ENCODE data around the gene PPFIA4.
A peak's percentile ranks its signal among the peaks of the same experiment; 100 is the strongest.
"Not testable (repeated sequence)": the region's sequence is repeated elsewhere in the genome, so short reads cannot be mapped to it uniquely, and the experiment has no call there.

PPFIA4 gene

GRCh38 chr1:203026031-203026665 lies at the start of gene PPFIA4:
Gene PPFIA4, plus strand, starts transcription at chr1:203026491. Its CDS starts 12,518 bp downstream, at chr1:203039009.
- peak; percentile 78 to 79 for DNase-seq (ENCODE audit: low read depth in 2 of 2)

DNA sequence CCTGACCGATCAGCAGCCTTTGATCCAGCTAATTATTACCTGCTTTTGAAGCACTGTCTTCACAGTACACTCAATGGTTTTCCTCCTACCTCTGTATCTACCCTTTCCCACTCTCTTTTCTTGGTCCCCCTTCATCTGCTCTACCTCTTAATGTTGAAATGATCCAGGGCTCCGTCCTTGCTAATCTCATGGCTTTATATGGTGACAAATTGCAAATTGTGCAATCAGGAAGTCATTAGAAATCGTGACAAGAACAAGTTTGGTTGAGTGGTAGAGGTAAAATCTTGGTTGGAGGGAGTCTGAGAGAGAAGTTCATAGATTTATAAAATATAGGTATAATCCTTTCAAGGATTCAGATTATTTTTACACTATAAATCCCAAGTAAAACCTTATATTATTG lies 49.7 kb upstream of the PPFIA4 start:
- no peak for DNase-seq (ENCODE audit: low read depth in 2 of 2)

- DNase-seq (ENCODE audit: low read depth in 2 of 2), result no peak
Measured at GRCh38 chr1:202979459-202979858, 46.8 kb upstream of the PPFIA4 start.

GRCh38 chr1:202981939-202982338 lies 44.4 kb upstream of the PPFIA4 start:
- DNase-seq (ENCODE audit: low read depth in 2 of 2), result no peak

GRCh38 chr1:202982715-202983430 lies 43.4 kb upstream of the PPFIA4 start:
- DNase-seq (ENCODE audit: low read depth in 2 of 2), result no peak

- DNase-seq (ENCODE audit: low read depth in 2 of 2), result not testable (repeated sequence)
Measured at GRCh38 chr1:202986120-202986519, 40.2 kb upstream of the PPFIA4 start.

- DNase-seq (ENCODE audit: low read depth in 2 of 2), result no peak
Measured at GRCh38 chr1:202987255-202987654, 39.0 kb upstream of the PPFIA4 start.

DNA sequence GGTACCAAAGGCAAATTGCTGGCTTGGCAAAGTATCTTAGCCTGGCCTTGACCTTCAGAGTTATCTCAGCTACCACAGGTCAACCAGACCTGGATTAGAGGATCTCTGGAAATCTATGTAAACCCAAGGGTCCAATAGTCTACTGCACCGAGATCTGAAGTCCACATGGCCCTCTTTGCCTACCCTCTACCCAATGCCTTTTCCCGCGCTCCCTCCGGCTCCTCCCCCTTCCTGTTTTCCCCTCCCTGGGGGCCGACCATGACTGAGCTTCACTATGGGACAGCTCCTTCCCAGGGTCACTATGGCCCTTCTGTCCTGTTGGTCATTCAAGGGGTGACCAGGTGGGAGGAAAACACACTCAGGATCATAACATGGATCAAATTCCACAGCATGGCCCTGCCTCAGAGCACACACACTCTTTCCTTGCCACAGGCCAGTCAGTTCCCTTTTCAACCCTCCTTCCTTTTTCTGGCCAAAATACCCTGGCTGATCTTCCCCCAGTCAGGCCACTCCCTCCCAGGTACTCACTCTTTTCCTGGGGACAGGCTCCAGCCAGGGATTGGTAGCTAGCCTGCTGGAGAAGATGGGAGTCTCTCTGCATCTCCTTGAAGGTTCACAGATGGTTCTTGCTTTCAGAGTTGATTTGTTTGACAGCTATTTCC lies 38.2 kb upstream of the PPFIA4 start:
- no peak for DNase-seq (ENCODE audit: low read depth in 2 of 2)

DNA sequence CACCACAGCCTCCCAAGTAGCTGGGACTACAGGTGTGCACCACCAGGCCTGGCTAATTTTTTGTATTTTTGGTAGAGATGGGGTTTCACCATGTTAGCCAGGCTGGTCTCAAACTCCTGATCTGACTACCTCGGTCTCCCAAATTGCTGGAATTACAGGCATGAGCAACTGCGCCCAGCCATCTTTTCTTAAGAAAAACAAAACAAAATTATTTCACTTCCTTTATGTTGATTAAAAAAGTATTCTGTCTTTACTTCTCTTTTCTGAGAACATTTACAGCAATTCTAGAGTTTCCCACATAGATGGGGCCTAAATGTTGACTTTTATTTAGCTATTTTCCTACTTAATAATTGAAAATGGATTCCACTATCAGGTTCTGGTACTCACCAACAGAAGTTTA lies 36.4 kb upstream of the PPFIA4 start:
- no peak for DNase-seq (ENCODE audit: low read depth in 2 of 2)

- no peak for DNase-seq (ENCODE audit: low read depth in 2 of 2)
Measured at GRCh38 chr1:202991112-202991511, 35.2 kb upstream of the PPFIA4 start.

DNA sequence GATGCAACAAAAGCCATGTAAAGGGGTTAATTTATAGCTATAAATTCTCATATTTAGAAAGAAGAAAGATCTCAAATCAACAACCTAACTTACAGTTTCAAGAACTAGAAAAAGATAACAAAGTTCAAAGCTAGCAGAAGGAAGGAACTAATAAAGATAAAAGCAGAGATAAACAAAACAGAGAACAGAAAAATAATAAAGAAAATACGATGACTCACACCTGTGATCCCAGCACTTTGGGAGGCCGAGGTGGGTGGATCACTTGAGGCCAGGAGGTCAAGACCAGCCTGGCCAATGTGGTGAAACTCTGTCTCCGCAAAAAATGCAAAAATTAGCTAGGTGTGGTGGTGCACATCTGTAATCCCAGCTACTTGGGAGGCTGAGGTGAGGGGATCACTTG lies 31.5 kb upstream of the PPFIA4 start:
- DNase-seq (ENCODE audit: low read depth in 2 of 2), result no peak

- peak; percentile 51 to 54 for DNase-seq (ENCODE audit: low read depth in 2 of 2)
Measured at GRCh38 chr1:202998836-202999750, 27.2 kb upstream of the PPFIA4 start.

- DNase-seq (ENCODE audit: low read depth in 2 of 2), result no peak
Measured at GRCh38 chr1:203000217-203000944, 25.9 kb upstream of the PPFIA4 start.

GRCh38 chr1:203001986-203002385 lies 24.3 kb upstream of the PPFIA4 start:
- no peak for DNase-seq (ENCODE audit: low read depth in 2 of 2)

DNA sequence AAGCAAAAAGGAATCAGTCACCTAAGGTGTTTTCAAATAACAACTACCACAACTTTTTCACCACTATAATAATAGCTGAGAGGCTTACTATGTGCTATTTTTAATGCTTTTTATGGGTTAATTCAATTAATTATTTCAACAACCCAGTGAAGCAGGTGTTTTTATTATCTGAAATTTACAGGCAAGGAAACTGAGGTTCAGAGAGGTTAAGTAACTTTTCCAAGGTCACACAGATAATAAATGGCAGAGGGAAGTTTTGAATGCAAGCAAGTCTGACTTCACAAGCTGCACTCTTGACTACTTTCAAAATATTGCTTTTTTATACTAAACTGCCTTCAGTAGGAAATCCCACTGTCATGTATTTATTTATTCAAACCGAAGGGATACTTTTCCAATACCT lies 23.3 kb upstream of the PPFIA4 start:
- no peak for DNase-seq (ENCODE audit: low read depth in 2 of 2)

DNA sequence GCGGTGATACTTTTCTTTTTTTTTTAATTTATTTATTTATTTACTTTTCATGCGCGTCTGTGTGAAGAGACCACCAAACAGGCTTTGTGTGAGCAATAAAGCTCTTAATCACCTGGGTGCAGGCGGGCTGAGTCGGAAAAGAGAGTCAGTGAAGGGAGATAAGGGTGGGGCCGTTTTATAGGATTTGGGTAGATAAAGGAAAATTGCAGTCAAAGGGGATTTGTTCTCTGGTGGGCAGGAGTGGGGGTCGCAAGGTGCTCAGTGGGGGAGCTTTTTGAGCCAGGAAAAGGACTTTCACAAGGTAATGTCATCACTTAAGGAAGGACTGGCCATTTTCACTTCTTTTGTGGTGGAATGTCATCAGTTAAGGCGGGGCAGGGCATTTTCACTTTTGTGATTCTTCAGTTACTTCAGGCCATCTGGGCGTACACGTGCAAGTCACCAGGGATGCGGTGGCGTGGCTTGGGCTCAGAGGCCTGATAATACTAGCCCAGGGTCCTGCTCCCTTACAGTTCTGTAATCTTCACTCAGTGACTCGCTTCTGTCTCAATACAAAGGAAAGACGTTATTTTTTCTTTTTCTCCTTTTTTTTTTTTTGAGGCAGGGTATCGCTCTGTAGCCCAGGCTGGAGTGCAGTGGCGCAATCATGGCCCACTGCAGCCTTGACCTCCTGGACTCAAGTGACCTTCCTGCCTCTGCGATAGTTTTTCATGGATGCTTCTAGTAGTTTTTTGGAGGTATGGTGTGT lies 20.7 kb upstream of the PPFIA4 start:
- not testable (repeated sequence) for DNase-seq (ENCODE audit: low read depth in 2 of 2)

GRCh38 chr1:203006948-203007871 lies 19.1 kb upstream of the PPFIA4 start, which contains the start of gene TMEM183A:
Gene TMEM183A, plus strand, starts transcription at chr1:203007374. Its CDS starts 92 bp downstream, at chr1:203007466.
- peak; percentile 84 to 93 for DNase-seq (ENCODE audit: low read depth in 2 of 2)

- DNase-seq (ENCODE audit: low read depth in 2 of 2), result no peak
Measured at GRCh38 chr1:203009185-203009584, 17.1 kb upstream of the PPFIA4 start.

GRCh38 chr1:203011582-203011981 lies 14.7 kb upstream of the PPFIA4 start:
- no peak for DNase-seq (ENCODE audit: low read depth in 2 of 2)
